Naive thymus-derived CD8-positive, alpha-beta T cell (primary cell): Measurements from ENCODE around the gene SORCS2. TPM values are rescaled to one million over a fixed set of nuclear protein-coding genes. Genes with fewer than 3 reads are reported as not detected.

Experiments used
- ATAC-seq, 2 donors: fragments of 150-1000 bp; cut with Tn5 transposase in 1 of 2; sonication (Bioruptor Pico), chemical (Tn5 transposase) in 1 of 2; 1 replicate in 1 of 2; 2 replicates in 1 of 2; pipeline ENCODE4 v1.10.0; 2021; ENCODE audit warnings: mild to moderate bottlenecking in 2 of 2, moderate library complexity in 2 of 2
- POLR2A ChIA-PET: fragments of 350-600 bp; sonication (Branson Sonifier 250); formaldehyde crosslinking; loops from one replicate; lab custom pipeline; 2021; ENCODE audit warnings: antibody characterized with exemption; lab: Charles Lee
- DNase-seq, 10 donors: peaks; one replicate each; pipeline versions ENCODE4 v3.0.0 to v3.0.0-alpha.2; 2020 to 2022
- H3K27ac Mint-ChIP-seq, 10 donors: one replicate each; pipeline ENCODE4 v1.8.0; 2020 to 2022; ENCODE audit warnings: mild to moderate bottlenecking in 10 of 10, mixed read lengths in 10 of 10, moderate library complexity in 4 of 10, inconsistent platforms in 1 of 10
- H3K27me3 Mint-ChIP-seq, 5 donors: one replicate each; pipeline ENCODE4 v1.8.0; 2021 to 2022; ENCODE audit warnings: mixed read lengths in 5 of 5
- H3K36me3 Mint-ChIP-seq, 3 donors: one replicate each; pipeline ENCODE4 v1.8.0; 2020 to 2022; ENCODE audit warnings: mixed read lengths in 3 of 3, mild to moderate bottlenecking in 2 of 3, inconsistent platforms in 1 of 3
- H3K4me1 Mint-ChIP-seq, 4 donors: one replicate each; pipeline ENCODE4 v1.8.0; 2021 to 2022; ENCODE audit warnings: mixed read lengths in 4 of 4
- H3K4me3 Mint-ChIP-seq, 10 donors: one replicate each; pipeline ENCODE4 v1.8.0; 2020 to 2022; ENCODE audit warnings: mild to moderate bottlenecking in 10 of 10, mixed read lengths in 10 of 10, moderate library complexity in 6 of 10, inconsistent platforms in 1 of 10
- H3K9me3 Mint-ChIP-seq, 9 donors: one replicate each; pipeline ENCODE4 v1.8.0; 2020 to 2022; ENCODE audit warnings: mixed read lengths in 9 of 9, mild to moderate bottlenecking in 3 of 9, inconsistent platforms in 1 of 9, moderate library complexity in 1 of 9
- polyA plus RNA-seq, 3 donors: library from polyadenylated mRNA; unstranded; fragments of 300-500 nt; fragmentation: Illumina TruSeq; gene quantifications; one replicate each; pipeline ENCODE4 v1.2.3, GENCODE V29; 2021
- total RNA-seq, 8 experiments: library from RNA in 2 of 8; stranded (reverse) in 2 of 8; gene quantifications; one replicate each; pipeline ENCODE4 v1.2.3 and lab custom pipeline; 2021 to 2026

Gene SORCS2
- total RNA-seq (not detected), polyA plus RNA-seq (not detected), total RNA-seq (lab: John Stamatoyannopoulos, UW) (0 to 0.09 (median 0) reads per million in 6 experiments)

DNA sequence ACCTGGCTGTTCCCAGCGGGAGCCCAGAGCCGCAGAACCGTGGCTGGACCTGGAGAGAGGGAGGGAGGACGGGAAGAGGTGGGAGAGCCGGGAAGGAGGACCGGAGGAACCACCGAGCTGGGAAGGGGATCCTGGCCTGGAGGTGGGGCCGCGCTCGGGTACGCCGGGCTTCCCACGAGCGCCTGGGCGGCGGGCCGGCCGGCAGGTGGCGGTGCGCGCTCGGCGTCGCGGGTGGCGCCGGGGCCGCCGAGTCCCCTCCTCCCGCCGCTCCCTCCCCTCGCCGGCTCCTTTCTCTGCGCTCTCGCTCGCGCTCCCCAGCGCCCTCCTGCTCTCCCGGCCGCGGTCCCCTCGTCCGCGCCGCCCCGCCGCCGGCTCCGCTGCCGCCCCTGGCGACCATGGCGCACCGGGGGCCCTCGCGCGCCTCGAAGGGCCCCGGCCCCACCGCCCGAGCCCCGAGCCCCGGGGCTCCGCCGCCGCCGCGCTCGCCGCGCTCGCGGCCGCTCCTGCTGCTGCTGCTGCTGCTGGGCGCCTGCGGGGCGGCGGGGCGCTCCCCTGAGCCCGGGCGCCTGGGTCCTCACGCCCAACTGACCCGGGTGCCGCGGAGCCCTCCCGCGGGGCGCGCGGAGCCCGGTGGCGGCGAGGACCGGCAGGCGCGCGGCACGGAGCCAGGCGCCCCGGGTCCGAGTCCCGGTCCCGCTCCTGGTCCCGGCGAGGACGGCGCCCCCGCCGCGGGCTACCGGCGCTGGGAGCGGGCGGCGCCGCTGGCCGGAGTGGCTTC, at the start of gene SORCS2:
TSS of gene SORCS2 (plus strand) at position 287 of the 778 bp plus-strand sequence.
- peaks cover 0 to 2% (median under 1%) of the 10 kb centered on the region in 4 donors for H3K4me1 Mint-ChIP-seq
- DNase-seq (peak in 6 of 10 donors; percentile 11 to 37 (median 26)), ATAC-seq (peak; percentile 50 to 63)
- POLR2A ChIA-PET, result no interaction called here
- no peaks in the 10 kb centered on the region for H3K9me3 Mint-ChIP-seq
- H3K36me3 Mint-ChIP-seq, result peaks cover 0 to 2% (median 0%) of the 10 kb centered on the region in 3 donors
- H3K27ac Mint-ChIP-seq, result no peak within 1 kb of the TSS
- peak within 1 kb of the TSS in 8 of 10 donors; percentile 22 to 78 (median 54) for H3K4me3 Mint-ChIP-seq
- peaks cover 26 to 85% (median 52%) of the 10 kb centered on the region in 5 donors for H3K27me3 Mint-ChIP-seq

- no peak overlapping the region for H3K4me3 Mint-ChIP-seq
- ATAC-seq (no peak), DNase-seq (no peak)
- POLR2A ChIA-PET, result no interaction called here
- peaks cover 2 to 32% (median 10%) of the 10 kb centered on the region in 5 donors for H3K27me3 Mint-ChIP-seq
- no peaks in the 10 kb centered on the region for H3K9me3 Mint-ChIP-seq
- no peaks in the 10 kb centered on the region for H3K36me3 Mint-ChIP-seq
- no peak overlapping the region for H3K27ac Mint-ChIP-seq
- H3K4me1 Mint-ChIP-seq, result no peaks in the 10 kb centered on the region
Observed at GRCh38 chr4:7144374-7145290, 47.7 kb upstream of the SORCS2 start.

GRCh38 chr4:7145291-7145934, 46.9 kb upstream of the SORCS2 start:
- POLR2A ChIA-PET, result no interaction called here
- no peaks in the 10 kb centered on the region for H3K4me1 Mint-ChIP-seq

GRCh38 chr4:7146059-7146785, 46.1 kb upstream of the SORCS2 start:
- ATAC-seq (no peak), DNase-seq (no peak)
- Mint-ChIP-seq H3K27me3 (peaks cover 3 to 30% (median 10%) of the 10 kb centered on the region in 5 donors), H3K36me3 (no peaks in the 10 kb centered on the region), H3K9me3 (no peaks in the 10 kb centered on the region), H3K4me1 (no peaks in the 10 kb centered on the region), H3K4me3 (no peak overlapping the region), H3K27ac (no peak overlapping the region)
- POLR2A ChIA-PET, result no interaction called here

More at GRCh38 chr4:7145291-7145934, 46.9 kb upstream of the SORCS2 start:
- no peak for ATAC-seq
- Mint-ChIP-seq H3K27me3 (peaks cover 2 to 29% (median 10%) of the 10 kb centered on the region in 5 donors), H3K9me3 (no peaks in the 10 kb centered on the region), H3K27ac (no peak overlapping the region), H3K36me3 (no peaks in the 10 kb centered on the region), H3K4me3 (no peak overlapping the region)
- DNase-seq, result no peak

- no peak overlapping the region for H3K4me3 Mint-ChIP-seq
- peaks cover 3 to 29% (median 10%) of the 10 kb centered on the region in 5 donors for H3K27me3 Mint-ChIP-seq
- no peak for DNase-seq
- H3K9me3 Mint-ChIP-seq, result no peaks in the 10 kb centered on the region
- no peak overlapping the region for H3K27ac Mint-ChIP-seq
- no peaks in the 10 kb centered on the region for H3K36me3 Mint-ChIP-seq
- H3K4me1 Mint-ChIP-seq, result no peaks in the 10 kb centered on the region
- POLR2A ChIA-PET, result no interaction called here
- no peak for ATAC-seq
Observed at GRCh38 chr4:7146786-7147115, 45.6 kb upstream of the SORCS2 start.

DNA sequence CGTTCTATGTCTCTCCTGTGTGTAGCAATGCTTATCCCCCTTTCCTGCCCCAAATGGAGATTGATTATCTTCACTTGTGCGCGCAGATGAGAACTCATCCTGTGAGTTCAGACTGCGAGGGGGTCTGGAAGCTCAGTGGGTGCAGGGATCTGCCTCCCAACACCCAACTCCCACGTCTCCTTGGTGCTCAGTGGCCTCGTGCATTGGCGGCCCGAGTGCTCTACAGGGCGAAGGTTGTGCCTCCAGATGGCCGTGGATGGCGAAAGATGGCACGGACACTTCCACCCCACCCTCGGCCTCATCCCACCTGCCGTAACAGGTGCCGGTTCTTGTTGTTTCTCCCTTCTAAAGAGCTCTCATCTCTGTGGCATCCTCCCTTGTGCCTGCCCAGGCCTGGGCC, 45.1 kb upstream of the SORCS2 start:
- H3K36me3 Mint-ChIP-seq, result no peaks in the 10 kb centered on the region
- no peak for ATAC-seq
- H3K27ac Mint-ChIP-seq, result no peak overlapping the region
- DNase-seq, result no peak
- POLR2A ChIA-PET, result interaction anchor here (0.6 kb wide), 1 partner anchor 366 kb away, joined by 3 read pairs; no protein-coding TSS in a partner anchor
- no peaks in the 10 kb centered on the region for H3K4me1 Mint-ChIP-seq
- H3K9me3 Mint-ChIP-seq, result no peaks in the 10 kb centered on the region
- no peak overlapping the region for H3K4me3 Mint-ChIP-seq
- H3K27me3 Mint-ChIP-seq, result peaks cover 3 to 29% (median 10%) of the 10 kb centered on the region in 5 donors

DNA sequence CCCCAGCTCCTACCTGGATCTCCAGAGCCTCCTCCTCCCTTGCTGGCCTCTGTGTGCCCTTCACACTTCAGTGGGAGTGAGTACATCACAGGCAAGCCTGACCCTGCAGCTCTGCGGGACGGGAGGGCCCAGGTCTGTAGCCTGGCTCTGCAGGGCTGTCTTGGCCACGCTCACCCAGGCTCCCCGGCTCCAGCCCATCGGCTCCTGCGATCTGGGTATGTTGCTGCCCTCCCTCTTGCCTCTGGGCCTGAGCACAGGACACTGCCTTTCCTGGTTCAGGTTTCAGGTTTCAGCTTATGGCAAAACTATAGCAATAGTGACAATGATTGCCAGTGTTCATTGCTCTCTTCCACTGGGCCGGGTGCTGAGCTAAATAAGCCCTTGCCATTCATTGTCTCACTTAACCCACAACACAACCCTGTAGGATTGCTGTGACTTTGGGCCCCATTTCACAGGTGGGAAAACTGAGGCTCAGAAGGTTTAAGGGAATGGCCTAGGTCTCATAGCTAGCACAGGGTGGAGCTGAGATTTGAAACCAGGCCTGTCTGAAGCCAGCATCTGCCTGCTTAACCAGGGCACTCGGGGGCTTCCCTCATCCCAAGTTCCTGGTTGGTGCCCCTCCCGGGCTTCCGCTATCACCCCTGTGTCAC, 44.6 kb upstream of the SORCS2 start:
- no peak for ATAC-seq
- POLR2A ChIA-PET, result interaction anchor here (0.6 kb wide), 1 partner anchor 366 kb away, joined by 3 read pairs; no protein-coding TSS in a partner anchor
- Mint-ChIP-seq H3K4me3 (no peak overlapping the region), H3K27ac (no peak overlapping the region), H3K27me3 (peaks cover 4 to 34% (median 11%) of the 10 kb centered on the region in 5 donors), H3K4me1 (no peaks in the 10 kb centered on the region), H3K36me3 (no peaks in the 10 kb centered on the region), H3K9me3 (no peaks in the 10 kb centered on the region)
- DNase-seq, result no peak

GRCh38 chr4:7148337-7148736, 44.0 kb upstream of the SORCS2 start:
- Mint-ChIP-seq H3K4me3 (no peak overlapping the region), H3K4me1 (no peaks in the 10 kb centered on the region), H3K27ac (no peak overlapping the region), H3K27me3 (peaks cover 6 to 39% (median 14%) of the 10 kb centered on the region in 5 donors), H3K36me3 (no peaks in the 10 kb centered on the region), H3K9me3 (no peaks in the 10 kb centered on the region)
- DNase-seq (no peak), ATAC-seq (no peak)
- POLR2A ChIA-PET, result no interaction called here

DNA sequence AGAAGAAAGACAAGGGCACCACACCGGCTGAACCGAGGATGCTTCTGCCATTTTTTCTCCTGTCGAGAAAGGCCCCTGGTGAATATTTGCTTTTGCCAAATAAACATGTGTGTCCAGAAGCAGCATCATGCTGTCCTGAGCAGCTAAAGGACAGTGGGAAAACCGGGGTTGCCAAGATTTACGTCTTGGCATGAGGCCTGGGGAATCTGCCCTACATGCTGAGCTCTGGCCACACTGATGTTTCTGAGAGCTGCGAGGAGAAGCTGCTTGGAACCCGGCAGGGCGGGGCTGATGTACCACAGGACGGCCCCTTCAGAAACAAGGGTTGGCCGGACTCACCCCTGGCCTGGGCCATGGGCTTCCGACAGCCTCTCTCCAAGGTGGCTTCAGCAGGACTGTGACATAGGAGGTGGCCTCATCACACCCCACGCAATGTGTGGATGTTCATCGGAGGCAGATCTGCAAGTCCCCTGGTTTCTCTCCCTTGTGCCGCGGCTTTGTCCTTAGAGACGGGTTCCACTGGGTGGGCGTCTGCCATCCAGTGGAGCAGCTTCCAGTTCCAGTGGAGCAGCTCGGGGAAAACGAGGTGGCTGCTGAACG, 42.2 kb upstream of the SORCS2 start:
- Mint-ChIP-seq H3K9me3 (no peaks in the 10 kb centered on the region), H3K4me1 (no peaks in the 10 kb centered on the region), H3K27ac (no peak overlapping the region), H3K27me3 (peaks cover 6 to 37% (median 22%) of the 10 kb centered on the region in 5 donors), H3K4me3 (no peak overlapping the region), H3K36me3 (no peaks in the 10 kb centered on the region)
- POLR2A ChIA-PET, result no interaction called here
- ATAC-seq, result no peak
- no peak for DNase-seq

GRCh38 chr4:7151668-7152227, 40.6 kb upstream of the SORCS2 start:
- no peaks in the 10 kb centered on the region for H3K4me1 Mint-ChIP-seq
- H3K9me3 Mint-ChIP-seq, result no peaks in the 10 kb centered on the region
- ATAC-seq, result no peak
- H3K27me3 Mint-ChIP-seq, result peaks cover 7 to 46% (median 26%) of the 10 kb centered on the region in 5 donors
- H3K27ac Mint-ChIP-seq, result no peak overlapping the region
- POLR2A ChIA-PET, result no interaction called here
- no peaks in the 10 kb centered on the region for H3K36me3 Mint-ChIP-seq
- no peak for DNase-seq
- H3K4me3 Mint-ChIP-seq, result no peak overlapping the region

DNA sequence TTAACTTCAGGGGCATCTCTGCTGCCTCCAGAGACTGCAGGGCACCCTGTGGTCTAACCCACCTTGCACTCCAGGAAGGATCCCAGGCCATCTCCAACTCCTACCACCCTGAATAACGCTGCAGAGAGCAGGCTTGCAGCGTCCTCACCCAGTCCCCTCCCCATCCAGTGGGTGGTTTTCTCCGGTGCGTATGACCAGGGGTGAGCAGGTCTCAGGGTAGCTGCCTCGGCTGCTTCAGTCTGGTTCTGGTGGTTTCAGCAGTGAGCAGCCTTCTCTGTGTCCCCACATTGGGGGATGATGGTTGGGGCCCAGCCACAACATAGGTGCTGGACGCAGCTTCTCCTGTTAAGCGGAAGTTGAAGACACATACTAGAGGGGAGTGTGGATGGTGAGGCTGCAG, 38.6 kb upstream of the SORCS2 start:
- no peak for ATAC-seq
- Mint-ChIP-seq H3K4me3 (no peak overlapping the region), H3K27ac (peak overlapping the region in 1 of 10 donors; percentile 28), H3K9me3 (no peaks in the 10 kb centered on the region), H3K27me3 (peaks cover 7 to 47% (median 20%) of the 10 kb centered on the region in 5 donors), H3K36me3 (no peaks in the 10 kb centered on the region), H3K4me1 (no peaks in the 10 kb centered on the region)
- DNase-seq, result no peak
- POLR2A ChIA-PET, result no interaction called here
